HG02588 (cell line): ENCODE data around the gene ELP6.
"Not testable (repeated sequence)": the region's sequence is repeated elsewhere in the genome, so short reads cannot be mapped to it uniquely, and the experiment has no call there.

ENCODE experiments used
- ATAC-seq: cut with Tn5 transposase; IDR thresholded peaks from one replicate; pipeline ENCODE4 v1.9.1; 2021; ENCODE audit warnings: mild to moderate bottlenecking, moderate library complexity; ENCODE audit not compliant: unreplicated experiment

The ELP6 gene

GRCh38 chr3:47468315-47468714, 45.2 kb downstream of the ELP6 start:
- ATAC-seq: not testable (repeated sequence)

- no peak for ATAC-seq
Measured at GRCh38 chr3:47464588-47464987, 48.9 kb downstream of the ELP6 start.

GRCh38 chr3:47459534-47460085, 53.9 kb downstream of the ELP6 start:
- ATAC-seq: not testable (repeated sequence)

- ATAC-seq: no peak
Measured at GRCh38 chr3:47456984-47457383, 56.5 kb downstream of the ELP6 start.

- no peak for ATAC-seq
Measured at GRCh38 chr3:47455806-47456452, 57.6 kb downstream of the ELP6 start.

GRCh38 chr3:47452453-47453215, 60.9 kb downstream of the ELP6 start:
- no peak for ATAC-seq
